AG10803 (cell line): ENCODE results near the gene CFAP99.
"Not testable (repeated sequence)": the region's sequence is repeated elsewhere in the genome, so short reads cannot be mapped to it uniquely, and the experiment has no call there.

Source experiments
- DNase-seq: peaks from one replicate; pipeline ENCODE4 v3.0.0; 2010; ENCODE audit warnings: low read depth
- H3K4me3 ChIP-seq: 2 replicates; pipeline ENCODE4 v1.5.1; 2011; ENCODE audit warnings: mild to moderate bottlenecking, low read length, control low read depth
- TF ChIP-seq, protein P1 (sequence below): conservative IDR thresholded peaks from 2 replicates; pipeline ENCODE4 v1.5.1; 2011; ENCODE audit warnings: mild to moderate bottlenecking, low read length, control low read depth, inconsistent platforms

CFAP99 gene

DNA sequence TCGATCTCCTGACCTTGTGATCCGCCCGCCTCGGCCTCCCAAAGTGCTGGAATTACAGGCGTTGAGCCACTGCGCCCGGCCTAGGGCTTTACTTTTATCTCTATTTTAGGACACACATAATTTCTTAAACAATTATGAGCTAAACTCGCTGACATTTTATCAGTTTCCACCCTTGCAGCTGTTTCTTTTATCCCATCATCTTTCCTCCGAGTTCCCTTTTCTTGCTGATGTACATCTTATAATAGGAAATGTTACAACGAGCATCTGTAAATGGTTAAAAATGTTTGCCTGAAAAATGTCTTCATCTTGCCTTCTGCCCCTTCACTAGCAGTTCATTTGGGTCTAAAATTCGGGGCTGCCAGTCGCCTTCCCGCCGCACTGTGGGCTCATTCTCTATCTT, 41.5 kb upstream of the CFAP99 start:
- TF ChIP-seq, protein P1, sequence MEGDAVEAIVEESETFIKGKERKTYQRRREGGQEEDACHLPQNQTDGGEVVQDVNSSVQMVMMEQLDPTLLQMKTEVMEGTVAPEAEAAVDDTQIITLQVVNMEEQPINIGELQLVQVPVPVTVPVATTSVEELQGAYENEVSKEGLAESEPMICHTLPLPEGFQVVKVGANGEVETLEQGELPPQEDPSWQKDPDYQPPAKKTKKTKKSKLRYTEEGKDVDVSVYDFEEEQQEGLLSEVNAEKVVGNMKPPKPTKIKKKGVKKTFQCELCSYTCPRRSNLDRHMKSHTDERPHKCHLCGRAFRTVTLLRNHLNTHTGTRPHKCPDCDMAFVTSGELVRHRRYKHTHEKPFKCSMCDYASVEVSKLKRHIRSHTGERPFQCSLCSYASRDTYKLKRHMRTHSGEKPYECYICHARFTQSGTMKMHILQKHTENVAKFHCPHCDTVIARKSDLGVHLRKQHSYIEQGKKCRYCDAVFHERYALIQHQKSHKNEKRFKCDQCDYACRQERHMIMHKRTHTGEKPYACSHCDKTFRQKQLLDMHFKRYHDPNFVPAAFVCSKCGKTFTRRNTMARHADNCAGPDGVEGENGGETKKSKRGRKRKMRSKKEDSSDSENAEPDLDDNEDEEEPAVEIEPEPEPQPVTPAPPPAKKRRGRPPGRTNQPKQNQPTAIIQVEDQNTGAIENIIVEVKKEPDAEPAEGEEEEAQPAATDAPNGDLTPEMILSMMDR: no peak
- DNase-seq: no peak
- no peak overlapping the region for H3K4me3 ChIP-seq

DNA sequence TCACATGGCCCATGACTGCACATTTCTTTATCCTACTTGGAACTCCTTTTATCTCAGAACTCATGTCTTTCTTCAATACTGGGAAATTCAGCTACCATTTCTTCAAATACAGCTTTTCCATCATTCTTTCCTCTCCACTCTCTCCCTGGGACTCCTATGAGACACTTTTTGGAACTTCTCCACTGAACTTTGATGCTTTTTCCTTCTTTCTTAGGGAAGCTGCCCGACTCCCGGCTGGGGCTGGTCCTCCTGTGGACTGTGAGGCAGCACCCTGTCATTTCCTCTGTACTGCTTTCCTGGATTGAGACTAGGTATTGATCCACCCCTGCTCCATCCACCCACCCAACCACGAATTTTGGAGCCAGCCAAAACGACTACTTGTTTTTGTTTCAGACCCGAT, 40.4 kb upstream of the CFAP99 start:
- H3K4me3 ChIP-seq: no peak overlapping the region
- no peak for DNase-seq
- TF ChIP-seq, protein P1: no peak

DNA sequence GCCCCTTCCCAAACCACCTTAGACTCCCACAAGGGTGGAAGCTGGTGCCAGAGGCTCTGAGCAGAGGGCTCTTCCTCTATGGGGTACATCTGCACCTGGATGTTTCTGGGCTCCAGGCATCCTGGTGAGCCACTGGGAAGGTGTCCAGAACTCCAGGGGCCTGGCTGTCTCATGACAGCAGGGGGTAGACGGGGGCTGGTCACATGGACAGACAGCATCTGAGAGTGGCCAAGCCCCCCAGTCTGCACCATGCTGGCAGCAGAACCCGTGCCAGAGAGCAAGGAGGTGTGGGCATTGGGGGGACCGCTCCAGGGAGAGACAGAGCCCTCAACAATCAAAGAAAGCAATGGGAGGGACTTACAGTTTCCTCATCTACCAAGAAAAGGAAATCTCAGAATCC, 39.9 kb upstream of the CFAP99 start:
- TF ChIP-seq, protein P1: no peak
- DNase-seq: no peak
- no peak overlapping the region for H3K4me3 ChIP-seq

DNA sequence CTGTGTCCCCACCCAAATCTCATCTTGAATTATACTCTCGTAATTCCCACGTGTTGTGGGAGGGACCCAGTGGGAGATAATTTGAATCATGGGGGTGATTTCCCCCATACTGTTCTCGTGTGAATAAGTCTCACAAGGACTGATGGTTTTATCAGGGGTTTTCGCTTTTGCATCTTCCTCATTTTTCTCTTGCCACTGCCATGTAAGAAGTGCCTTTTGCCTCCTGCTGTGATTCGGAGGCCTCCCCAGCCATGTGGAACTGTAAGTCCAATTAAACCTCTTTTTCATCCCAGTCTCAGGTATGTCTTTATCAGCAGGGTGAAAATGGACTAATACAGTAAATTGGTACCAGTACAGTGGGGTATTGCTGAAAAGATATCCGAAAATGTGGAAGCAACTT, 38.2 kb upstream of the CFAP99 start:
- DNase-seq, H3K4me3 ChIP-seq: not testable (repeated sequence)

DNA sequence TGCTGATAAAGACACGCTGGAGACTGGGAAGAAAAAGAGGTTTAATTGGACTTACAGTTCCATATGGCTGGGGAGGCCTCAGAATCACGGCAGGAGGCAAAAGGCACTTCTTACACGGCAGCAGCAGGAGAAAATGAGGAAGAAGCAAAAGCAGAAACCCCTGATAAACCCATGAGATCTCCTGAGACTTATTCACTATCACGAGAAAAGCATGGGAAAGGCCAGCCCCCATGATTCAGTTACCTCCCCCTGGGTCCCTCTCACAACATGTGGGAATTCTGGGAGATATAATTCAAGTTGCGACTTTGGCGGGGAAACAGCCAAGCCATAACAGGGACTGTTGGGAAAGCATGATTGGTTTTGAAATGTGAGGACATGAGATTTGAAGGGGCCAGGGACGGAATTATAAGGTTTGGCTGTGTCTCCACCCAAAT, 36.0 kb upstream of the CFAP99 start:
- not testable (repeated sequence) for H3K4me3 ChIP-seq, DNase-seq

DNA sequence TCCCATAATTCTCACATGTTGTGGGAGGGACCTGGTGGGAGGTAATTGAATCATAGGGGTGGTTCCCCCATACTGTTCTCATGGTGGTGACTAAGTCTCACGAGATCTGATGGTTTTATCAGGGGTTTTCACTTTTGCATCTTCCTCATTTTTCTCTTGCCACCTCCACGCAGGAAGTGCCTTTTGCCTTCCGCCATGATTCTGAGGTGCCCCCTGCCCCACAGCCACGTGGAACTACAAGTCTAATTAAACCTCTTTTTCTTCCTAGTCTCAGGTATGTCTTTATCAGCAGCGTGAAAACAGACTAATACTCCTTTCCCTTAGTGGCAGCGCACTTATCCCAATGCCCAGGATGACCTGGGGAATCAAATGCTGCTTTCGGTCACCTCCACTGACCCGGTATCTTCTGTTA, 35.5 kb upstream of the CFAP99 start:
- not testable (repeated sequence) for DNase-seq, H3K4me3 ChIP-seq

DNA sequence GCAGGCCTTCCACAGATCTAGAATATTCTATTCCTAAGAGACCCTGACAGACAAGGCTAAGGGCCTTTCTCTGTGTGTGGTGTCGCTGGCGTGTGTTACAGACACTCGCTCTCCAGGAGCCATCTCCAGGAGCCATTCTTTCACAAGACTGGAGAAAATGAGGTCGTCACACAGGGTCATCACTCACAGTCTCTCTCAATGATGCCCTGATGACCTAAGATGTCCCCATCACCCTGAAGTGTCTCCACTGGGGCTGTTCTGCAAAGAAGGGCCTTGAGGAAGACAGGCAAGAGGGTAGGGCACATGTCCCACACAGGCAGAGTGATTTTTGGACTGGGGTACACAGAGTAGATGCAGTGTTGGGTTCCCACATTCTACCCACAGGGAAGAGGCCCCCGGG, 35.0 kb upstream of the CFAP99 start:
- H3K4me3 ChIP-seq: no peak overlapping the region
- TF ChIP-seq, protein P1: no peak
- DNase-seq: no peak

DNA sequence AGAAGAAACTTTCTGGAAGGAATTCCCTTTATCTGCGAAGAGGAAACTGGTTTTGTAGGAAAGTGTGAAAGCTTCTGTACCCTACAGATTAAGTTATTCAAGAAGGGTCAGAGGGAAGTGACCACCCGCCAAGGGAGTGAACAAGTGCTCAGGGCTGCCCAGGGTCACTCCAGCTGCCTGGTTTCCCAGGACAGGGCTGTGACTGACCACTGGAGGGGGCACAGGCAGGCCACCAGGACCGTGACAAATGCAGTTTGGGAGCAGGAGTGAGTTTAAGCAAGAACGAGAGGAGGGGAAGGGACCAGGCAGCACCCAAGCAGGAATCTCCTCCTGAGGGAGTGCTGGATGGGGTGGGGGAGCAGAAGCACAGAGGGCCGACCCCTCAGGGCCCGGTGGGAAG, 34.5 kb upstream of the CFAP99 start:
- no peak for DNase-seq
- TF ChIP-seq, protein P1: no peak
- H3K4me3 ChIP-seq: no peak overlapping the region

DNA sequence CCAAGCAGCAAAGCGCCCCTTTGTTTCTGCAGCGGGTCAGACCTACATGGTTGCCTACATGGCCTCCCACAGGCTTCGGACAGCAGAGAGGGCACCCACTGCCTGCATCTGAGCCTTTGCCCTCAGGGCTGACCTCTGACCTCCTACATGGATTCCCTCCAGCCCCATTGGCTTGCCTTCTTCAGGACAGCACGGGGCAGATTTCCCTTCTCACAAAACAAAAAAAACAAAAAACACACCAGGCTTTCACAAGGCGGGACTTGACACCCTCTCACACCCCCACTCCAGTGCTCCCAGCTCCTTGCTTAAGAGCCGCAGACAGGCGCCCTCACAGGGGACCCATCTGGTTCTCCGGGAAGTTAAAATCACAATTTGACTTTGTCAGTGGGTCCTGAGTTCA, 33.2 kb upstream of the CFAP99 start:
- H3K4me3 ChIP-seq: no peak overlapping the region
- DNase-seq: no peak
- TF ChIP-seq, protein P1: no peak
